Dedifferentiated amniotic fluid mesenchymal stem cell (primary cell): ENCODE data around the gene ALPP.
"Not testable (repeated sequence)": the region's sequence is repeated elsewhere in the genome, so short reads cannot be mapped to it uniquely, and the experiment has no call there.

Source experiments
- DNase-seq: peaks from one replicate; pipeline ENCODE4 v3.0.0-alpha.2; 2016; ENCODE audit errors: extremely low spot score

Gene ALPP

GRCh38 chr2:232422051-232422450 lies 43.5 kb downstream of the ALPP start:
- DNase-seq = no peak

DNA sequence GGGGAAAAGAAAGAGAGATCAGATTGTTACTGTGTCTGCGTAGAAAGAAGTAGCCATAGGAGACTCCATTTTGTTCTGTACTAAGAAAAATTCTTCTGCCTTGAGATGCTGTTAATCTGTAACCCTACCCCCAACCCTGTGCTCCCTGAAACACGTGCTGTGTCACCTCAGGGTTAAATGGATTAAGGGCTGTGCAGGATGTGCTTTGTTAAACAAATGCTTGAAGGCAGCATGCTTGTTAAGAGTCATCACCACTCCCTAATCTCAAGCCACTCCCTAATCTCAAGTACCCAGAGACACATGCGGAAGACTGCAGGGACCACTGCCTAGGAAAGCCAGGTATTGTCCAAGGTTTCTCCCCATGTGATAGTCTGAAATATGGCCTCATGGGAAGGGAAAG lies 44.4 kb downstream of the ALPP start:
- DNase-seq = not testable (repeated sequence)

DNA sequence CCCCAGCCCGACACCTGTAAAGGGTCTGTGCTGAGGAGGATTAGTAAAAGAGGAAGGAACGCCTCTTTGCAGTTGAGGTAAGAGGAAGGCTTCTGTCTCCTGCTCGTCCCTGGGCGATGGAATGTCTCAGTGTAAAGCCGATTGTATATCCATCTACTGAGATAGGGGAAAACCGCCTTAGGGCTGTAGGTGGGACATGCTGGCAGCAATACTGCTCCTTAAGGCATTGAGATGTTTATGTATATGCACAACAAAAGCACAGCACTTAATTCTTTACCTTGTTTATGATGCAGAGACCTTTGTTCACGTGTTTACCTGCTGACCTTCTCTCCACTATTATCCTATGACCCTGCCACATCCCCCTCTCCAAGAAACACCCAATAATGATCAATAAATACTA lies 44.9 kb downstream of the ALPP start:
- DNase-seq = not testable (repeated sequence)

DNA sequence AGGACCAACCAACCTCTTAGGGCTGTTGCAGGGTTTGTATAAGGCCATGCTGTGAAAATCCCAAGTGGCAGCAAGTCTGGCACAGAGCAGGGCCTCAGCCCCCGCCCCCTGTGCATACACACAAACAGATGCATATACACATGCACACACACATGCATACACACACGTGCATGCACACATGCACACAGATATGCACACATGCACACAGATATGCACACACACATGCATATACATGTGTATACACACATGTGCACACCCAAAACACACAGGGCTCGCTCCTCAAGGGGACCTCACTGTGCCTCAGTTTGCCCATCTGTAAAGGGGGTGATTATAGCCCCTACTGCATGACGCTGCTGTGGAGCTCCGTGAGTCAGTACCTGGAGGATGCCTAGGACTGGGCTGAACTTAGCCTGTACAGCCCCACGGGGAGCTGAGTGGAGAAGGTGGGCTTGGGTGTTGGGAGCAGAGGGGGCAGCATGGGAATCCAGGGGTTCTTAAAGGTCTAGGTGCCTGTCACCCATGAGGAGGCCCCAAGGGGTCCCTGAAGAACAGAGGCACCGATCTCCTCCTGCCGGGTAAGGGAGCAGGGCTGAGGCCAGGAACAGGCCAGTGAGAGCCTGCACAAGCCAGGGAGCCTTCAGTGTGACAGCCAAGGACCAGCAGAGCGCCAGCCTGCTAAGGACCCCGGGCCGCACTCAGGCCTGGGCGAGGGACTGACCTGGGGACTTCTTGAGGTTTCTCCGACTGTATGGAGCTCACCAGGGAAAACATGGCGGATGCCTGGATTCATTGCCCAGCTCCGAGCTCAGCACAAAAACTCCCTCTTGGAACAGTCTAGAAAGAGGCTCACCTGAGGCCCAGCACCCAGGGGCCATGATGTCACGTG lies 53.4 kb downstream of the ALPP start:
- no peak for DNase-seq
